ENCODE measurements around the gene TSC22D3.

Gene TSC22D3

DNA sequence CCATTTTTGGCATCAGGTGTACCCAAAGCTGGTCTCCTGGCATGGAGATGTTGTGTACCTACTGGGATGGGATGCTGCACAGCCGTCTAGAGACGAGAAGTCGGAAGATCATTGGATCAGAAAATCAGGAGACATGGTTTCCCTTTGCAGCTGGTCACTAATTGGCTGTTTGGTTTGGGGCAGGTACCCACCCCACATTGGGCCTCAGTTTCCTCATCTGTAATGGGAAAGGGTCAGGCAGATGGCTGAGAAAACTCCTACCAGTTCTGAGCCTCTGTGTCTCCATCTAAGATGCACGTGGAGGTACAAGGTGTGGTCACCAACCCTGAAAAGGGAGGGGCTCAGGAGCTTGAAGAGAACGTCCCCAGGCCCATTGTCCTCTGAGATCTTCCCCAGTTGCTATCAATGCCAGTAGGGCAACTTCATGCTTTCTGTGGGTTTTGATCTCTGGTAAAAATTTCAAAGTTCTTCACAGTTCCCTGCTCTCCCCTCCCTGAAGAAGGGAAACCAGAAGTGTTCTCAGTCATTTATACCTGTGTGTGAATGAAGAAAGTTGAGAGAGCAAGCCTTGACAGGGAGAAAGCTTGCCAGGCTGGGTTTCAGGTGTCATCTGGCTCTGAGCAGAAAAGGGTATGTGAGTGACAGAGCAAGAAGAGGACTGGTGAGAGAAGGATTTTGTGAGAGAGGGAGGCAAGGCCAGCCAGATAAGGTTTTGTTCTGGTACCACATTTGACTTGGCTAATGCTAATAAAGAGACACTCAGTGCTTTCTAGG lies 15.1 kb downstream of the TSC22D3 start:
- no peaks in the 10 kb centered on the region for H3F3A ChIP-seq (ENCODE audit: insufficient read depth)
- TF ChIP-seq EZH2phosphoT487 (conservative IDR thresholded peaks at IDR 0.05; ENCODE audit: low read length), result no peak
- TF ChIP-seq, protein P1, sequence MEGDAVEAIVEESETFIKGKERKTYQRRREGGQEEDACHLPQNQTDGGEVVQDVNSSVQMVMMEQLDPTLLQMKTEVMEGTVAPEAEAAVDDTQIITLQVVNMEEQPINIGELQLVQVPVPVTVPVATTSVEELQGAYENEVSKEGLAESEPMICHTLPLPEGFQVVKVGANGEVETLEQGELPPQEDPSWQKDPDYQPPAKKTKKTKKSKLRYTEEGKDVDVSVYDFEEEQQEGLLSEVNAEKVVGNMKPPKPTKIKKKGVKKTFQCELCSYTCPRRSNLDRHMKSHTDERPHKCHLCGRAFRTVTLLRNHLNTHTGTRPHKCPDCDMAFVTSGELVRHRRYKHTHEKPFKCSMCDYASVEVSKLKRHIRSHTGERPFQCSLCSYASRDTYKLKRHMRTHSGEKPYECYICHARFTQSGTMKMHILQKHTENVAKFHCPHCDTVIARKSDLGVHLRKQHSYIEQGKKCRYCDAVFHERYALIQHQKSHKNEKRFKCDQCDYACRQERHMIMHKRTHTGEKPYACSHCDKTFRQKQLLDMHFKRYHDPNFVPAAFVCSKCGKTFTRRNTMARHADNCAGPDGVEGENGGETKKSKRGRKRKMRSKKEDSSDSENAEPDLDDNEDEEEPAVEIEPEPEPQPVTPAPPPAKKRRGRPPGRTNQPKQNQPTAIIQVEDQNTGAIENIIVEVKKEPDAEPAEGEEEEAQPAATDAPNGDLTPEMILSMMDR (IDR thresholded peaks at IDR 0.05; ENCODE audit: insufficient read depth, low read length, poor library complexity, severe bottlenecking), result no peak

DNA sequence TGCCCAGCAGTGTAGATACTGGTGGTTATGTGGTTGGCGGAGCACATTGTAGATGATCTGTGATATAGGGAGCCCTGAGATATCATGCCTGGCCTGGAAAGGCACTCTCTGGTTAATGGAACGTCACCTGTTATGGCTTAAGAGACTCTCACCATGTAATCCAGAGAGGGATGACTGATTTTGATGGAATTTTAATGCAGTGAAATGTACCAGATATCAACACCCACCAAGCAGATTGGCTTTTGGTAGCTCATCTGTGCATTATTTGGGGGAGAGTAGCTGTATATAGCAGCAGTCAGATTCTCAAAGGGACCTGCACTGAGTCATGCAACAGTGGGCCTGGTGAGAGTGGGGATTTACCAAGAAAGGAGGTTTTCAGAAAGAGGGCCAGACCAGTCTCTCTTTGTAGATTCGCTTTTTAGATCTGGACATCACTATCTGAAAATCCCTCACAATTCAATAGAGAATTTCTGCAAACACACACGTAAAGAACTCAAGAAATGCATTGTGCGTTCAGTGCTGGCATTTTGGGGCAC lies 17.3 kb downstream of the TSC22D3 start:
- Histone ChIP-seq H2AFZ (ENCODE audit: low read depth, low read length, severe bottlenecking) (no peak overlapping the region), H3K79me2 (ENCODE audit: insufficient read depth, low read length) (no peaks in the 10 kb centered on the region), H3K9ac (ENCODE audit: low read length) (no peak overlapping the region), H3F3A (ENCODE audit: insufficient read depth) (no peaks in the 10 kb centered on the region), H3K36me3 (ENCODE audit: low read length) (no peaks in the 10 kb centered on the region), H3K27ac (ENCODE audit: low read depth, low read length) (no peak overlapping the region), H3K4me2 (ENCODE audit: low read depth, low read length, poor library complexity, severe bottlenecking) (no peak overlapping the region), H3K9me3 (ENCODE audit: insufficient read depth, low read length) (no peaks in the 10 kb centered on the region), H4K20me1 (ENCODE audit: low read depth, low read length) (no peaks in the 10 kb centered on the region), H3K4me3 (ENCODE audit: insufficient read depth, low read length, poor library complexity, severe bottlenecking) (no peak overlapping the region), H3K27me3 (ENCODE audit: low read length) (no peaks in the 10 kb centered on the region), H3K9me2 (replicated peaks; ENCODE audit: insufficient read depth, low read length) (no peaks in the 10 kb centered on the region)
- TF ChIP-seq EZH2phosphoT487 (conservative IDR thresholded peaks at IDR 0.05; ENCODE audit: low read length), result no peak
- TF ChIP-seq, protein P1 (IDR thresholded peaks at IDR 0.05; ENCODE audit: insufficient read depth, low read length, poor library complexity, severe bottlenecking), result no peak

More for the DNA sequence above, 15.1 kb downstream of the TSC22D3 start:
- H3K4me2 ChIP-seq (ENCODE audit: low read depth, low read length, poor library complexity, severe bottlenecking), result no peak overlapping the region
- H3K79me2 ChIP-seq (ENCODE audit: insufficient read depth, low read length), result no peaks in the 10 kb centered on the region
- H2AFZ ChIP-seq (ENCODE audit: low read depth, low read length, severe bottlenecking), result no peak overlapping the region
- H3K27ac ChIP-seq (ENCODE audit: low read depth, low read length), result no peak overlapping the region
- H3K9ac ChIP-seq (ENCODE audit: low read length), result no peak overlapping the region
- H3K4me3 ChIP-seq (ENCODE audit: insufficient read depth, low read length, poor library complexity, severe bottlenecking), result no peak overlapping the region
- no peaks in the 10 kb centered on the region for H3K9me3 ChIP-seq (ENCODE audit: insufficient read depth, low read length)
- H3K36me3 ChIP-seq (ENCODE audit: low read length), result no peaks in the 10 kb centered on the region
- no peaks in the 10 kb centered on the region for H3K27me3 ChIP-seq (ENCODE audit: low read length)
- no peaks in the 10 kb centered on the region for H3K9me2 ChIP-seq (replicated peaks; ENCODE audit: insufficient read depth, low read length)
- H4K20me1 ChIP-seq (ENCODE audit: low read depth, low read length), result no peaks in the 10 kb centered on the region

DNA sequence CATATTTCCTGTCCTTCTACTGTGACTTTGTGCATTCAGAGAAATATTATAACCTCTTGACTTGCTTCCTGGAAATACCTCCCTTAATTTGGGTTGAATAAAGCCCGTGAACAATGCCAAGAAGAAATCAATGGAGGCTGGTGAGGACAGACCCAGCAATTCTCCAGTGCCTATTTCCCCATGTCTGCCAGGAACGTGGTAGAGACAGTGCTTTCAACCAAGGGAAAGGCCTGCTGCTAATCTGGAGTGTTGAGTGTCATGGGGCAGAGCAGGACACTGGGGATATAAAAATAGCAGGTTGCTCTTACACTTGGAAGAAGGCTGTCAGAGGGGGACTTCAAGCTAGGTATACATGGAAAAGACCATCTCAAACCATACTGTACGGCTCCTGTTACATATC lies 19.9 kb downstream of the TSC22D3 start:
- TF ChIP-seq, protein P1 (IDR thresholded peaks at IDR 0.05; ENCODE audit: insufficient read depth, low read length, poor library complexity, severe bottlenecking), result no peak
- TF ChIP-seq EZH2phosphoT487 (conservative IDR thresholded peaks at IDR 0.05; ENCODE audit: low read length), result no peak
- Histone ChIP-seq H3K9me3 (ENCODE audit: insufficient read depth, low read length) (no peaks in the 10 kb centered on the region), H3K36me3 (ENCODE audit: low read length) (no peaks in the 10 kb centered on the region), H3K9me2 (replicated peaks; ENCODE audit: insufficient read depth, low read length) (no peaks in the 10 kb centered on the region), H3K4me3 (ENCODE audit: insufficient read depth, low read length, poor library complexity, severe bottlenecking) (no peak overlapping the region), H3K4me2 (ENCODE audit: low read depth, low read length, poor library complexity, severe bottlenecking) (no peak overlapping the region), H4K20me1 (ENCODE audit: low read depth, low read length) (no peaks in the 10 kb centered on the region), H3K79me2 (ENCODE audit: insufficient read depth, low read length) (no peaks in the 10 kb centered on the region), H3F3A (ENCODE audit: insufficient read depth) (no peaks in the 10 kb centered on the region), H3K27me3 (ENCODE audit: low read length) (no peaks in the 10 kb centered on the region), H3K27ac (ENCODE audit: low read depth, low read length) (no peak overlapping the region), H2AFZ (ENCODE audit: low read depth, low read length, severe bottlenecking) (no peak overlapping the region), H3K9ac (ENCODE audit: low read length) (no peak overlapping the region)

Measured in SU-DHL-6 (cell line).